SH-SY5Y (cell line): Measurements from ENCODE around the gene KRTAP20-3.

Source experiments
- GATA2 ChIP-seq: IDR thresholded peaks from 2 replicates; pipeline ENCODE4 v1.6.1; 2011; ENCODE audit warnings: mild to moderate bottlenecking, low read depth, low read length
- GATA3 ChIP-seq: IDR thresholded peaks from 2 replicates; pipeline ENCODE4 v1.6.1; 2011; ENCODE audit warnings: low read depth, mild to moderate bottlenecking, low read length, moderate library complexity

KRTAP20-3 gene

GRCh38 chr21:30638686-30639085 lies 4.0 kb upstream of the KRTAP20-3 start:
- TF ChIP-seq GATA3 (no peak), GATA2 (no peak)

GRCh38 chr21:30646904-30647414 lies 4.3 kb downstream of the KRTAP20-3 start:
- TF ChIP-seq GATA3: no peak
- TF ChIP-seq GATA2: no peak

- TF ChIP-seq GATA3 (no peak), GATA2 (no peak)
Observed at GRCh38 chr21:30652891-30653290, 10.2 kb downstream of the KRTAP20-3 start.

- no peak for TF ChIP-seq GATA2
- TF ChIP-seq GATA3: no peak
Observed at GRCh38 chr21:30668776-30669175, 26.1 kb downstream of the KRTAP20-3 start.

- TF ChIP-seq GATA2: no peak
- TF ChIP-seq GATA3: no peak
Observed at GRCh38 chr21:30672985-30673650, 30.5 kb downstream of the KRTAP20-3 start.

- TF ChIP-seq GATA3 (no peak), GATA2 (no peak)
Observed at GRCh38 chr21:30674312-30674711, 31.6 kb downstream of the KRTAP20-3 start.

- no peak for TF ChIP-seq GATA2
- TF ChIP-seq GATA3: no peak
Observed at GRCh38 chr21:30676737-30677136, 34.1 kb downstream of the KRTAP20-3 start.

GRCh38 chr21:30680586-30680985 lies 37.9 kb downstream of the KRTAP20-3 start:
- no peak for TF ChIP-seq GATA2
- TF ChIP-seq GATA3: no peak

- TF ChIP-seq GATA3 (no peak), GATA2 (no peak)
Observed at GRCh38 chr21:30684506-30684905, 41.8 kb downstream of the KRTAP20-3 start.

- TF ChIP-seq GATA2: no peak
- TF ChIP-seq GATA3: no peak
Observed at GRCh38 chr21:30689822-30690221, 47.2 kb downstream of the KRTAP20-3 start.
